HepG2 (cell line): ENCODE measurements around the gene SCUBE2. TPM values are rescaled to one million over a fixed set of nuclear protein-coding genes. Genes with fewer than 3 reads are reported as not detected.

Experiments
- ATAC-seq: fragments of 200-7000 bp; cut with Tn5 transposase; 3 replicates; pipeline ENCODE4 v1.9.1; 2020; ENCODE audit warnings: mild to moderate bottlenecking, moderate library complexity
- BruUV-seq: library from RNA; stranded (reverse); fragments of 400-500 nt; replicated peaks from 2 replicates; lab custom pipeline; 2021; lab: Mats Ljungman, UMichigan
- CTCF ChIA-PET: fragments of 300-600 bp; formaldehyde crosslinking; extraction: SDS; loops from one replicate; lab custom pipeline; 2021; ENCODE audit warnings: low total read pairs, inconsistent platforms, low intra/inter-chr PET ratio; lab: Yijun Ruan, JAX
- POLR2A ChIA-PET: fragments of 350-600 bp; sonication (Branson Sonifier 250); formaldehyde crosslinking; loops from one replicate; lab custom pipeline; 2020; ENCODE audit warnings: antibody characterized with exemption, inconsistent platforms; lab: Yijun Ruan, JAX
- DNase-seq: peaks from one replicate; pipeline ENCODE4 v3.0.0-alpha.2; 2015; ENCODE audit warnings: low spot score
- FAIRE-seq: peaks from 3 replicates; lab custom pipeline; 2011; peaks lifted over from hg19 to GRCh38; lab: Jason Lieb, UNC
- H2AFZ ChIP-seq: one replicate; pipeline ENCODE4 v1.6.1; 2011; ENCODE audit warnings: low read length, inconsistent platforms
- H3K27ac ChIP-seq: fragments of 300-600 bp; 3 replicates; pipeline ENCODE4 v1.8.0; 2011; ENCODE audit warnings: mixed run types, mild to moderate bottlenecking, mixed read lengths, low read length, inconsistent platforms; ENCODE audit not compliant: insufficient read depth; ENCODE audit errors: extremely low read length
- H3K27me3 ChIP-seq, 2 experiments: fragments of 200-600 bp in 1 of 2; 2 replicates in 1 of 2; 3 replicates in 1 of 2; pipeline versions ENCODE4 v1.6.0 to v1.8.0; 2011; ENCODE audit warnings: low read length in 2 of 2, mild to moderate bottlenecking in 2 of 2, moderate library complexity in 2 of 2, inconsistent platforms in 1 of 2; ENCODE audit not compliant: insufficient read depth in 2 of 2, control insufficient read depth in 1 of 2
- H3K36me3 ChIP-seq, 2 experiments: fragments of 200-600 bp in 1 of 2; replicated peaks in 1 of 2; 2 replicates in 1 of 2; 3 replicates in 1 of 2; pipeline versions ENCODE4 v1.5.1 to v1.8.0; 2011; ENCODE audit warnings: low read length in 2 of 2, inconsistent platforms in 1 of 2; ENCODE audit not compliant: insufficient read depth in 2 of 2, control insufficient read depth in 1 of 2
- H3K4me1 ChIP-seq: 2 replicates; pipeline ENCODE4 v1.5.1; 2012; ENCODE audit warnings: low read length, inconsistent platforms; ENCODE audit not compliant: insufficient read depth
- H3K4me2 ChIP-seq: 2 replicates; pipeline ENCODE4 v1.6.0; 2011; ENCODE audit warnings: low read depth, low read length, inconsistent platforms
- H3K4me3 ChIP-seq, 3 experiments: fragments of 200-600 bp in 1 of 3; sonication (generic), shearing (Covaris generic) in 1 of 3; replicated peaks in 1 of 3; 2 replicates each; pipeline ENCODE4 v1.5.1; 2011 to 2016; ENCODE audit warnings: low read length in 3 of 3, inconsistent platforms in 2 of 3, low read depth in 2 of 3, mild to moderate bottlenecking in 2 of 3, control low read depth in 1 of 3, mixed read lengths in 1 of 3; ENCODE audit not compliant: insufficient read depth in 1 of 3
- H3K79me2 ChIP-seq: one replicate; pipeline ENCODE4 v1.6.1; 2011; ENCODE audit warnings: low read length, inconsistent platforms; ENCODE audit not compliant: insufficient read depth
- H3K9ac ChIP-seq: 2 replicates; pipeline ENCODE4 v1.6.0; 2011; ENCODE audit warnings: mild to moderate bottlenecking, low read depth, low read length, inconsistent platforms; ENCODE audit not compliant: insufficient read depth
- H3K9me3 ChIP-seq: 2 replicates; pipeline ENCODE4 v1.5.1; 2012; ENCODE audit warnings: mild to moderate bottlenecking, low read length
- H4K20me1 ChIP-seq: 2 replicates; pipeline ENCODE4 v1.6.0; 2011; ENCODE audit warnings: inconsistent platforms, mild to moderate bottlenecking, low read length, moderate library complexity; ENCODE audit not compliant: insufficient read depth
- AGO2 ChIP-seq: fragments of 200-400 bp; formaldehyde crosslinking; optimal IDR thresholded peaks from 2 replicates; pipeline ENCODE3; 2017; ENCODE audit warnings: mild to moderate bottlenecking, low read depth, low read length, moderate library complexity
- ATM ChIP-seq: fragments of 450-650 bp; IDR thresholded peaks from 2 replicates; pipeline ENCODE4 v1.7.1; 2017; ENCODE audit warnings: mild to moderate bottlenecking, borderline replicate concordance
- DNMT1 ChIP-seq: sonication (generic); formaldehyde crosslinking; IDR thresholded peaks from 2 replicates; pipeline ENCODE4 v1.5.1; 2020; ENCODE audit warnings: mild to moderate bottlenecking, missing genetic modification reagents
- EZH2 ChIP-seq: conservative IDR thresholded peaks from 2 replicates; pipeline ENCODE4 v1.6.1; 2012; ENCODE audit warnings: mild to moderate bottlenecking, low read depth, low read length, moderate library complexity
- GPN1 ChIP-seq: sonication (generic); formaldehyde crosslinking; IDR thresholded peaks from 2 replicates; pipeline ENCODE4 v1.5.1; 2020; ENCODE audit warnings: missing genetic modification reagents, borderline replicate concordance
- HOXD1 ChIP-seq: sonication (generic); formaldehyde crosslinking; IDR thresholded peaks from 2 replicates; pipeline ENCODE4 v1.5.0; 2020; ENCODE audit warnings: missing genetic modification reagents
- JARID2 ChIP-seq: sonication (generic); formaldehyde crosslinking; IDR thresholded peaks from 2 replicates; pipeline ENCODE4 v1.8.1; 2023; ENCODE audit warnings: missing genetic modification reagents, inconsistent platforms; ENCODE audit not compliant: insufficient replicate concordance
- STAT5B ChIP-seq: sonication (generic); formaldehyde crosslinking; IDR thresholded peaks from 2 replicates; pipeline ENCODE4 v1.4.0; 2020; ENCODE audit warnings: missing genetic modification reagents
- U2AF2 ChIP-seq: fragments of 200-400 bp; formaldehyde crosslinking; IDR thresholded peaks from 2 replicates; pipeline ENCODE4 v1.6.1; 2017; ENCODE audit warnings: low read depth, mild to moderate bottlenecking, low read length
- ZFP36 ChIP-seq: fragments of 150-350 bp; IDR thresholded peaks from 2 replicates; pipeline ENCODE4 v1.6.1; 2018; ENCODE audit warnings: borderline replicate concordance, low read length, low read depth; ENCODE audit not compliant: partially characterized antibody
- ZFP37 ChIP-seq: sonication (generic); formaldehyde crosslinking; IDR thresholded peaks from 2 replicates; pipeline ENCODE4 v1.4.0; 2020; ENCODE audit warnings: missing genetic modification reagents, borderline replicate concordance
- ZFP41 ChIP-seq: sonication (generic); formaldehyde crosslinking; IDR thresholded peaks from 2 replicates; pipeline ENCODE4 v1.4.0; 2020; ENCODE audit warnings: mild to moderate bottlenecking, missing genetic modification reagents, borderline replicate concordance
- ZNF329 ChIP-seq: sonication (generic); formaldehyde crosslinking; IDR thresholded peaks from 2 replicates; pipeline ENCODE4 v1.9.0; 2021; ENCODE audit warnings: low read depth, mild to moderate bottlenecking, missing genetic modification reagents
- ZNF512 ChIP-seq: sonication (generic); formaldehyde crosslinking; IDR thresholded peaks from 2 replicates; pipeline ENCODE4 v1.4.0; 2020; ENCODE audit warnings: mild to moderate bottlenecking, missing genetic modification reagents
- ZNF652 ChIP-seq: IDR thresholded peaks from 2 replicates; pipeline ENCODE4 v1.6.1; 2016; ENCODE audit warnings: low read depth, borderline replicate concordance
- ZSCAN20 ChIP-seq: sonication (generic); formaldehyde crosslinking; IDR thresholded peaks from 2 replicates; pipeline ENCODE4 v1.4.0; 2020; ENCODE audit warnings: missing genetic modification reagents, mild to moderate bottlenecking, borderline replicate concordance
- WGBS: methylation state at CpG from one replicate; pipeline ENCODE4 v1.1.6; 2017; ENCODE audit warnings: low lambda C conversion rate; 5-methylcytosine and 5-hydroxymethylcytosine counted together
- in situ Hi-C: cut with HindIII; loops from 2 replicates; pipeline ENCODE4 v1.10.0; 2017; ENCODE audit warnings: low pct_unique_long_range_greater_than_20kb; ENCODE audit not compliant: extremely low pct_ligation_motif_present
- intact Hi-C: fragments of 100-400 bp; cut with micrococcal nuclease; formaldehyde crosslinking; loops from one replicate; pipeline ENCODE4 v1.10.0; 2022; ENCODE audit not compliant: unreplicated experiment
- polyA plus RNA-seq, 8 experiments: library from polyadenylated mRNA; depleted of rRNA in 3 of 8; stranded (reverse) in 7 of 8; unstranded in 1 of 8; fragments of >200 nt; fragmentation: Illumina TruSeq in 4 of 8; extraction: Trizol in 4 of 8; gene quantifications; 2 replicates each; pipeline versions ENCODE4 v1.2.1 to v1.2.3, GENCODE V29; 2011 to 2016; ENCODE audit warnings: low read depth in 4 of 8, missing spikeins in 1 of 8, mixed read lengths in 1 of 8; ENCODE audit not compliant: insufficient read depth in 1 of 8
- total RNA-seq, 5 experiments: library from RNA; depleted of rRNA; stranded (reverse); fragments of >200 nt; fragmentation: Illumina TruSeq; extraction: Trizol; gene quantifications; 2 replicates each; pipeline ENCODE4 v1.2.3, GENCODE V29; 2016; ENCODE audit warnings: low read depth in 1 of 5

SCUBE2 gene
- total and polyA plus RNA-seq, 2 of the 13 experiments (the other 11 are each of a cell fraction or from before 2014, with no cell fraction given), result 0.09 TPM; not detected in 1

DNA sequence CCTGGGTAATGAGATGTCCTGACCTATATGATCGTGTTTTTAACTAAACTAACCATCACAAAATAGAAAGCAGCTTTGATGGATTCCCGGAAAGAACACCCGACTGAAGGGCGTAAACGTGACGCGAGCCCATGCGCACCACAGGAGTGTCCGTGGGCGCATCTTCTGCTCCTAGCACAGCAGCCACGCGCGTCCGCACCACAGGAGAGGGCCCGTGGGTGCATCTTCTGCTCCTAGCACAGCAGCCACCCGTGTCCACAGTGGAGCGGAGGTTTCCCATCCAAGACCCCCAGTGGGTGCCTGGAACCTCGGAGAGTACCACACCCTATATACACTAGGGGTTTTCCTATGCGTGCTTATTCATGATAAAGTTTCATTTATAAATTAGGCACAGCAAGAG, 51.5 kb downstream of the SCUBE2 start (continued):
- no peak for TF ChIP-seq U2AF2

GRCh38 chr11:9039198-9039597, 52.2 kb downstream of the SCUBE2 start:
- DNase-seq (no peak), FAIRE-seq (no peak), ATAC-seq (no peak)
- Histone ChIP-seq H3K79me2 (no peaks in the 10 kb centered on the region), H3K4me3 (no peak overlapping the region), H2AFZ (no peak overlapping the region), H3K36me3 (no peaks in the 10 kb centered on the region), H3K9me3 (no peaks in the 10 kb centered on the region), H3K4me2 (no peak overlapping the region), H3K27ac (no peak overlapping the region), H3K9ac (no peak overlapping the region), H3K27me3 (peaks cover 4 to 30% of the 10 kb centered on the region in 2 experiments; a peak in 4 of 5 replicates), H4K20me1 (no peaks in the 10 kb centered on the region), H3K4me1 (no peaks in the 10 kb centered on the region)
- WGBS, result 30% methylated on average over 9 of the region's 9 CpGs
- intact Hi-C loops (loop anchor here (1.0 kb wide), 1 partner anchor 27 kb away; no protein-coding TSS in a partner anchor), in situ Hi-C loops (no loop called here)
- TF ChIP-seq ZSCAN20 (no peak), AGO2 (no peak), ZNF329 (CRISPR knock-in tag) (no peak), ZNF652 (CRISPR knock-in tag) (no peak), DNMT1 (CRISPR knock-in tag) (no peak), JARID2 (CRISPR knock-in tag) (no peak), EZH2 (no peak), ZFP37 (CRISPR knock-in tag) (no peak), GPN1 (CRISPR knock-in tag) (no peak), ZFP36 (no peak), ATM (no peak), ZNF512 (CRISPR knock-in tag) (no peak), HOXD1 (CRISPR knock-in tag) (no peak), STAT5B (CRISPR knock-in tag) (no peak), ZFP41 (CRISPR knock-in tag) (no peak)
- BruUV-seq, result no TSS peak
- ChIA-PET CTCF (no interaction called here), POLR2A (no interaction called here)
